Esophagus (tissue), 2 donors: ENCODE results near the gene NUP153. TPM values are rescaled to one million over a fixed set of nuclear protein-coding genes. Genes with fewer than 3 reads are reported as not detected.

Source experiments
- H3K27ac ChIP-seq, 2 donors: one replicate each; pipeline ENCODE4 v1.5.1; 2013; ENCODE audit warnings: low read depth in 2 of 2, mild to moderate bottlenecking in 2 of 2, inconsistent platforms in 1 of 2, low read length in 1 of 2, moderate library complexity in 1 of 2
- H3K27me3 ChIP-seq, 2 donors: one replicate each; pipeline ENCODE4 v1.6.1; 2013; ENCODE audit warnings: low read length in 2 of 2, control low read depth in 1 of 2, mild to moderate bottlenecking in 1 of 2; ENCODE audit not compliant: insufficient read depth in 2 of 2, control insufficient read depth in 1 of 2
- H3K36me3 ChIP-seq, 2 donors: one replicate each; pipeline ENCODE4 v1.6.1; 2013; ENCODE audit warnings: low read length in 1 of 2; ENCODE audit not compliant: control insufficient read depth in 2 of 2, insufficient read depth in 2 of 2
- H3K4me1 ChIP-seq, 2 donors: one replicate each; pipeline ENCODE4 v1.6.1; 2013; ENCODE audit warnings: low read length in 1 of 2; ENCODE audit not compliant: control insufficient read depth in 2 of 2, insufficient read depth in 2 of 2
- H3K4me3 ChIP-seq, 2 donors: one replicate each; pipeline ENCODE4 v1.5.1; 2013; ENCODE audit warnings: low read length in 2 of 2, mild to moderate bottlenecking in 2 of 2, low read depth in 1 of 2, moderate library complexity in 1 of 2
- H3K9me3 ChIP-seq, 2 donors: one replicate each; pipeline ENCODE4 v1.6.1; 2013; ENCODE audit warnings: mild to moderate bottlenecking in 2 of 2, low read depth in 1 of 2, low read length in 1 of 2, moderate library complexity in 1 of 2; ENCODE audit not compliant: control insufficient read depth in 2 of 2, insufficient read depth in 1 of 2
- WGBS, 2 donors: extraction: QIAGEN DNeasy Blood & Tissue Kit; methylation state at CpG; one replicate each; pipeline ENCODE4 v1.1.7; 2013; 5-methylcytosine and 5-hydroxymethylcytosine counted together
- polyA plus RNA-seq, 2 donors: library from polyadenylated mRNA; stranded (reverse); fragments of 200-250 nt; gene quantifications; one replicate each; pipeline ENCODE4 v1.2.3, GENCODE V29; 2013
- donor health status: healthy with polysubstance abuse.
- donor health status: Bipolar disorder and iron deficiency.

The NUP153 gene
- polyA plus RNA-seq, 2 donors, result 5.0 to 12.7 TPM

- H3K36me3 ChIP-seq, result peaks cover 5 to 7% of the 10 kb centered on the region in 2 donors
- H3K4me3 ChIP-seq, result no peak overlapping the region
- no peaks in the 10 kb centered on the region for H3K4me1 ChIP-seq
- H3K27me3 ChIP-seq, result no peaks in the 10 kb centered on the region
- 76 to 88% methylated on average over 3 of the region's 3 CpGs for WGBS, 2 donors
- H3K27ac ChIP-seq, result no peak overlapping the region
- H3K9me3 ChIP-seq, result no peaks in the 10 kb centered on the region
Observed at GRCh38 chr6:17650656-17651309, 55.9 kb downstream of the NUP153 start.

- Histone ChIP-seq H3K36me3 (peaks cover 8 to 11% of the 10 kb centered on the region in 2 donors), H3K9me3 (no peaks in the 10 kb centered on the region), H3K4me1 (no peaks in the 10 kb centered on the region), H3K27ac (no peak overlapping the region), H3K27me3 (no peaks in the 10 kb centered on the region), H3K4me3 (no peak overlapping the region)
- 98% methylated on average over 3 of the region's 3 CpGs for WGBS, 2 donors
Observed at GRCh38 chr6:17648745-17649144, 58.0 kb downstream of the NUP153 start.

- 88 to 93% methylated on average over 3 of the region's 3 CpGs for WGBS, 2 donors
- no peaks in the 10 kb centered on the region for H3K27me3 ChIP-seq
- no peak overlapping the region for H3K27ac ChIP-seq
- no peaks in the 10 kb centered on the region for H3K9me3 ChIP-seq
- H3K36me3 ChIP-seq, result peaks cover 4 to 7% of the 10 kb centered on the region in 2 donors
- H3K4me3 ChIP-seq, result no peak overlapping the region
- no peaks in the 10 kb centered on the region for H3K4me1 ChIP-seq
Observed at GRCh38 chr6:17640477-17640917, 66.2 kb downstream of the NUP153 start.

- Histone ChIP-seq H3K36me3 (peaks cover 2 to 4% of the 10 kb centered on the region in 2 donors), H3K4me1 (no peaks in the 10 kb centered on the region), H3K4me3 (no peak overlapping the region), H3K27me3 (no peaks in the 10 kb centered on the region), H3K9me3 (no peaks in the 10 kb centered on the region), H3K27ac (no peak overlapping the region)
- WGBS, 2 donors, result 48 to 59% methylated on average over 2 of the region's 2 CpGs
Observed at GRCh38 chr6:17638212-17638715, 68.5 kb downstream of the NUP153 start.

GRCh38 chr6:17635568-17635967 is 71.2 kb downstream of the NUP153 start:
- Histone ChIP-seq H3K36me3 (peaks cover 0 to 4% of the 10 kb centered on the region in 2 donors), H3K9me3 (no peaks in the 10 kb centered on the region), H3K4me1 (no peaks in the 10 kb centered on the region), H3K27ac (no peak overlapping the region), H3K27me3 (no peaks in the 10 kb centered on the region), H3K4me3 (no peak overlapping the region)
- 90 to 93% methylated on average over 4 of the region's 4 CpGs for WGBS, 2 donors

- H3K4me1 ChIP-seq, result no peaks in the 10 kb centered on the region
- no peak overlapping the region for H3K27ac ChIP-seq
- no peaks in the 10 kb centered on the region for H3K27me3 ChIP-seq
- H3K4me3 ChIP-seq, result no peak overlapping the region
- WGBS, 2 donors, result 80 to 92% methylated on average over 2 of the region's 2 CpGs
- no peaks in the 10 kb centered on the region for H3K9me3 ChIP-seq
- peaks cover 3 to 6% of the 10 kb centered on the region in 2 donors for H3K36me3 ChIP-seq
Observed at GRCh38 chr6:17633465-17634188, 73.1 kb downstream of the NUP153 start.

- no peaks in the 10 kb centered on the region for H3K9me3 ChIP-seq
- H3K27ac ChIP-seq, result no peak overlapping the region
- no peak overlapping the region for H3K4me3 ChIP-seq
- H3K4me1 ChIP-seq, result no peaks in the 10 kb centered on the region
- 85 to 86% methylated on average over 1 of the region's 1 CpG for WGBS, 2 donors
- H3K27me3 ChIP-seq, result no peaks in the 10 kb centered on the region
- peaks cover 3 to 6% of the 10 kb centered on the region in 2 donors for H3K36me3 ChIP-seq
Observed at GRCh38 chr6:17632934-17633333, 73.8 kb downstream of the NUP153 start.

- H3K36me3 ChIP-seq, result peaks cover 10% of the 10 kb centered on the region in 2 donors
- WGBS, 2 donors, result 66 to 74% methylated on average over 5 of the region's 5 CpGs
Observed at GRCh38 chr6:17630511-17631073, 76.1 kb downstream of the NUP153 start.

GRCh38 chr6:17629824-17630510 is 76.8 kb downstream of the NUP153 start:
- Histone ChIP-seq H3K36me3 (peaks cover 10 to 11% of the 10 kb centered on the region in 2 donors), H3K27ac (no peak overlapping the region)
- WGBS, 2 donors, result 78 to 81% methylated on average over 8 of the region's 8 CpGs

More at GRCh38 chr6:17630511-17631073, 76.1 kb downstream of the NUP153 start:
- H3K4me1 ChIP-seq, result no peaks in the 10 kb centered on the region
- no peak overlapping the region for H3K27ac ChIP-seq
- H3K9me3 ChIP-seq, result no peaks in the 10 kb centered on the region
- H3K4me3 ChIP-seq, result no peak overlapping the region
- no peaks in the 10 kb centered on the region for H3K27me3 ChIP-seq

More at GRCh38 chr6:17629824-17630510, 76.8 kb downstream of the NUP153 start:
- Histone ChIP-seq H3K27me3 (no peaks in the 10 kb centered on the region), H3K4me1 (no peaks in the 10 kb centered on the region), H3K4me3 (no peak overlapping the region), H3K9me3 (no peaks in the 10 kb centered on the region)
